Right cardiac atrium (tissue), 5 donors: ENCODE results near the gene TMEM186. TPM values are rescaled to one million over a fixed set of nuclear protein-coding genes. Genes with fewer than 3 reads are reported as not detected.
"Not testable (repeated sequence)": the region's sequence is repeated elsewhere in the genome, so short reads cannot be mapped to it uniquely, and the experiment has no call there.

Source experiments
- ATAC-seq, 2 donors: fragments of 200-7000 bp; cut with Tn5 transposase; one replicate each; pipeline versions ENCODE4 v1.8.0 to v1.9.1; 2020; ENCODE audit warnings: moderate library complexity in 2 of 2, mild to moderate bottlenecking in 1 of 2
- DNase-seq, 3 donors: peaks; one replicate each; pipeline ENCODE4 v3.0.0-alpha.2; 2020
- H3K27ac ChIP-seq: one replicate; pipeline ENCODE4 v1.5.1; 2013; ENCODE audit warnings: mild to moderate bottlenecking, low read length, control low read depth, moderate library complexity
- H3K27me3 ChIP-seq: one replicate; pipeline ENCODE4 v1.6.1; 2013; ENCODE audit not compliant: control insufficient read depth, insufficient read depth
- H3K4me1 ChIP-seq: one replicate; pipeline ENCODE4 v1.6.1; 2013; ENCODE audit warnings: low read length; ENCODE audit not compliant: control insufficient read depth, insufficient read depth
- H3K4me3 ChIP-seq: one replicate; pipeline ENCODE4 v1.5.1; 2013; ENCODE audit warnings: low read length, control low read depth
- H3K9me3 ChIP-seq: one replicate; pipeline ENCODE4 v1.6.1; 2013; ENCODE audit warnings: low read length; ENCODE audit not compliant: control insufficient read depth
- WGBS: extraction: QIAGEN DNeasy Blood & Tissue Kit; methylation state at CpG from one replicate; pipeline ENCODE4 v1.1.7; 2013; 5-methylcytosine and 5-hydroxymethylcytosine counted together
- intact Hi-C, 4 donors: fragments of 100-400 bp; cut with DNase I; formaldehyde crosslinking; loops; one replicate each; pipeline versions ENCODE4 v1.11.0 to v1.14.0; 2022 to 2023
- polyA plus RNA-seq: library from polyadenylated mRNA; stranded (reverse); fragments of 200-250 nt; gene quantifications from one replicate; pipeline ENCODE4 v1.2.3, GENCODE V29; 2013
- total RNA-seq, 4 donors: library from RNA; stranded (reverse); fragmentation: NEBNext Ultra II Directional; extraction: Animal tissue kit (Norgen Biotek cat#: 25700); gene quantifications; one replicate each; pipeline ENCODE4 v1.2.1, GENCODE V29; 2021
- donor health status: healthy with polysubstance abuse.
- donor health status: DM: no; HTN: yes; CAD: no.
- donor health status: DM: no; HTN: no; CAD: no.
- donor health status: DM: no; HTN: yes; CAD: no; lungs with severe emphysema.
- donor health status: DM: yes; HTN: yes; CAD: no.

The TMEM186 gene
- total and polyA plus RNA-seq, 5 donors, result 11.5 to 12.8 (median 12.3) TPM

GRCh38 chr16:8795818-8796217 lies 1.6 kb downstream of the TMEM186 start:
- H3K27me3 ChIP-seq, result no peaks in the 10 kb centered on the region
- DNase-seq, result no peak
- H3K4me3 ChIP-seq, result no peak overlapping the region
- WGBS, result 93% methylated on average over 10 of the region's 10 CpGs
- intact Hi-C loops, result loop anchor here in 3 of 4 donors (5.0 to 10.0 kb wide), 4 partner anchors 69 to 134 kb away; partner anchors contain the start of genes ABAT (in 1 of the 3), CARHSP1 (in 1 of the 3) and LITAFD (in 1 of the 3)
- H3K9me3 ChIP-seq, result no peaks in the 10 kb centered on the region
- no peak overlapping the region for H3K27ac ChIP-seq
- peaks cover 10% of the 10 kb centered on the region for H3K4me1 ChIP-seq
- no peak for ATAC-seq

DNA sequence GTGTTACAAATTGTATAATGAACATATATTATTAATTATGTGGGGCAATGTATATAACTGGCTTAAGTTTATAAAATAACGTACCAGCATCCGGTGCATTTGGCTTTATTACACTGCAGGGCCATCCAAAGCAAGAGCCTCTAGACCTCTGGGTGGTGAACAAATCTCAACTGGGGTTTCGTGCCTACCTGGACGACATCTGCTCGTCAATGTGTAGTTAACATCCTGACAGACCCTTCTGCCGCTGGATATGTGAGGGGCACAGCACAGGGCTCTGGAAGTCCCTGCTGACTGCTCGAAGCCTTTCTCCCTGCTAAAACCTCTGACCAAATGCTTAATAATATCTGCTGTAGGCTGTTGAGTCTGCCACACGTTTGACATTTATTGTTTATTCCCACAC lies 2.3 kb downstream of the TMEM186 start:
- H3K4me3 ChIP-seq, result no peak overlapping the region
- peaks cover 10% of the 10 kb centered on the region for H3K4me1 ChIP-seq
- no peak for ATAC-seq
- no peak overlapping the region for H3K27ac ChIP-seq
- no peaks in the 10 kb centered on the region for H3K27me3 ChIP-seq
- no peaks in the 10 kb centered on the region for H3K9me3 ChIP-seq
- no peak for DNase-seq
- intact Hi-C loops, result loop anchor here in 3 of 4 donors (5.0 to 10.0 kb wide), 4 partner anchors 70 to 133 kb away; partner anchors contain the start of genes ABAT (in 1 of the 3), CARHSP1 (in 1 of the 3) and LITAFD (in 1 of the 3)
- WGBS, result 90% methylated on average over 8 of the region's 8 CpGs

DNA sequence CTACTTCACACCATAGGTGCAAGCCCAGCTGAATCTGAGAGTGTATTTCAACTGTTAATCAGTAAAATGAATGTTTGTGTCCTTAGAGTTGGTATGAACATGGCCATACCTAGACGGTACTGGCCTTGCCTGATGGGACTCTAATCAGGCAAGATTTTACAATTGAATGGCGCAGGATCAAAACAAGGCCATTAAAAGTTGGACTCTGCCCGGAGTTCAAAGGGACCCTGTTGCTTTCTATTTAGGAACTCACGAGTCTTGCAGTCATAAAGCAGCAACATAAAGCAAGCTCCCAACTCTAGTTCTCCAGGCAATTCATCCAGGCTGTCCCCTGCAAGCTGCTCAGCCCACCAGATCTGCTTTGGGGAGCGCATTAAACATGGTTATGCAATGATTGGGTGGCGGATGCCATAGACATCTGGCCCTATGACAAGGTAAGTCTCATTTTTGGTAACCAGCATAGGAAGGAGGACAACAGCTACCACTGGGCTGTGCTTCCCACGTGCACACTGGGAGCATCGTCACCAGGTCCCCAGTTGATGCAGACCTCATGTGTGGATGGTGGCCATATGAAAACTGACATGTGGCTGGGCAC lies 8.8 kb downstream of the TMEM186 start:
- WGBS, result 86% methylated on average over 8 of the region's 8 CpGs
- Histone ChIP-seq H3K4me1 (no peaks in the 10 kb centered on the region), H3K4me3 (no peak overlapping the region), H3K27me3 (no peaks in the 10 kb centered on the region), H3K27ac (no peak overlapping the region), H3K9me3 (no peaks in the 10 kb centered on the region)
- intact Hi-C loops, result no loop called here
- ATAC-seq (no peak), DNase-seq (no peak)

GRCh38 chr16:8786316-8786715 lies 11.1 kb downstream of the TMEM186 start:
- DNase-seq, intact Hi-C loops: not testable (repeated sequence)
- WGBS, result 79% methylated on average over 11 of the region's 11 CpGs

GRCh38 chr16:8785408-8785807 lies 12.0 kb downstream of the TMEM186 start:
- Histone ChIP-seq H3K27me3 (no peaks in the 10 kb centered on the region), H3K4me3 (no peak overlapping the region), H3K27ac (no peak overlapping the region), H3K9me3 (no peaks in the 10 kb centered on the region), H3K4me1 (no peaks in the 10 kb centered on the region)
- no peak for DNase-seq
- intact Hi-C loops, result no loop called here
- no peak for ATAC-seq
- 81% methylated on average over 6 of the region's 6 CpGs for whole genome bisulfite sequencing

More at GRCh38 chr16:8786316-8786715, 11.1 kb downstream of the TMEM186 start:
- H3K4me3 ChIP-seq, H3K27me3 ChIP-seq, H3K4me1 ChIP-seq, ATAC-seq, H3K9me3 ChIP-seq, H3K27ac ChIP-seq: not testable (repeated sequence)

DNA sequence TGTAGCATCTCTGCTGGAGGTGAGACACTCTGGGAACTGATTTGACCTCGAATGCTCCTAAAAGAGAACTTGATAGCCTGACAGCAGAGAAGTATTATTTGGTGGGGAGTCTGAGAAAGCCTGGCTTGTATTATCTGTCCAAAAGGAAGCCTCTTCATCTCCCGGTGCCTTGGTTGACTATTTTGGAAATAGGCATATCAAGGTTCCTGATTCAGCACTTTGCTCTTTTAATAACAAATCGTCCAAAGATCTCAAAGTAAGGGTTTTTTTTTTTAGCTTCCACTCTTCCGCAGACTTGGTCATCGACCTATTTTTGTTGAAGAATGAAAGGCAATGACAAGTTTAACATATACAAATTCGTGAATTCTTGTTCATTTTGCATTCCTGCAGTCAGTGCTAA lies 14.8 kb downstream of the TMEM186 start:
- ATAC-seq, result no peak
- WGBS, result 70% methylated on average over 6 of the region's 6 CpGs
- H3K9me3 ChIP-seq, result no peaks in the 10 kb centered on the region
- DNase-seq, result no peak
- no peak overlapping the region for H3K27ac ChIP-seq
- H3K4me3 ChIP-seq, result no peak overlapping the region
- intact Hi-C loops, result loop anchor here in 1 of 4 donors (5.0 kb wide), 1 partner anchor 125 kb away; no protein-coding TSS in a partner anchor
- H3K27me3 ChIP-seq, result no peaks in the 10 kb centered on the region
- no peaks in the 10 kb centered on the region for H3K4me1 ChIP-seq

GRCh38 chr16:8781797-8782196 lies 15.6 kb downstream of the TMEM186 start:
- intact Hi-C loops, result loop anchor here in 1 of 4 donors (5.0 kb wide), 1 partner anchor 124 kb away; no protein-coding TSS in a partner anchor
- DNase-seq, result no peak
- no peak overlapping the region for H3K27ac ChIP-seq
- H3K4me3 ChIP-seq, result no peak overlapping the region
- H3K27me3 ChIP-seq, result no peaks in the 10 kb centered on the region
- ATAC-seq, result no peak
- H3K9me3 ChIP-seq, result no peaks in the 10 kb centered on the region
- WGBS, result 93% methylated on average over 8 of the region's 8 CpGs
- no peaks in the 10 kb centered on the region for H3K4me1 ChIP-seq

- no peaks in the 10 kb centered on the region for H3K4me1 ChIP-seq
- H3K4me3 ChIP-seq, result no peak overlapping the region
- no peaks in the 10 kb centered on the region for H3K27me3 ChIP-seq
- no peak for DNase-seq
- no peak overlapping the region for H3K27ac ChIP-seq
- ATAC-seq, result no peak
- 91% methylated on average over 7 of the region's 7 CpGs for WGBS
- H3K9me3 ChIP-seq, result no peaks in the 10 kb centered on the region
- intact Hi-C loops, result no loop called here
These were observed 20.2 kb downstream of the TMEM186 start for GRCh38 chr16:8777217-8777616.

GRCh38 chr16:8776129-8776584 lies 21.3 kb downstream of the TMEM186 start:
- DNase-seq (no peak), ATAC-seq (no peak)
- no peaks in the 10 kb centered on the region for H3K27me3 ChIP-seq
- H3K27ac ChIP-seq, result no peak overlapping the region
- no peaks in the 10 kb centered on the region for H3K4me1 ChIP-seq
- no peaks in the 10 kb centered on the region for H3K9me3 ChIP-seq
- WGBS, result 75% methylated on average over 12 of the region's 12 CpGs
- no peak overlapping the region for H3K4me3 ChIP-seq
- intact Hi-C loops, result no loop called here

DNA sequence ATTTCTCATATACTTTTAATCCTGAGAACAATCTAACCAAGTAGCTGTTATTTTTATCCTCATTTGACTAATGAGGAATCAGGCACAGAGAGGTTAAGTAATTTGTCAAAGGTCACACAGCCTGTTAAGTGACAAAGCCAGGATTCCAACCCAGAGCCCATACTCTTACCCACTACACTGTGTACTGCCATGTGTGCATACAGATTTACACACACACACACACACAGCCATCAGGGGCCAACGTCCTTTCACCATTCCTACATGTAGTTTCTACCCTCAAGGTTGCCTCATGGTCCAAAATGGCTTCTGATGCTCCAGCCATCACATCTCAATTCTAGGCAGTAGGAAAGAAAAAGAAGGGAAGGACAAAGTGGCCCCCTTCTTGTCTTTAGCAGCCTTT lies 22.1 kb downstream of the TMEM186 start:
- Histone ChIP-seq H3K4me1 (no peaks in the 10 kb centered on the region), H3K27me3 (no peaks in the 10 kb centered on the region), H3K27ac (no peak overlapping the region), H3K4me3 (no peak overlapping the region), H3K9me3 (no peaks in the 10 kb centered on the region)
- 94% methylated on average over 1 of the region's 1 CpG for WGBS
- ATAC-seq, result no peak
- intact Hi-C loops, result no loop called here
- DNase-seq, result no peak

GRCh38 chr16:8774208-8774607 lies 23.2 kb downstream of the TMEM186 start:
- H3K27me3 ChIP-seq, result no peaks in the 10 kb centered on the region
- DNase-seq (no peak), ATAC-seq (no peak)
- no peaks in the 10 kb centered on the region for H3K9me3 ChIP-seq
- intact Hi-C loops, result no loop called here
- no peaks in the 10 kb centered on the region for H3K4me1 ChIP-seq
- H3K27ac ChIP-seq, result no peak overlapping the region
- WGBS, result 86% methylated on average over 11 of the region's 11 CpGs
- no peak overlapping the region for H3K4me3 ChIP-seq
